Activated CD8-positive, alpha-beta memory T cell treated with anti-CD3 and anti-CD28 coated beads, Interleukin-2, amount 50 U/mL, for 24 hours (primary cell): Measurements from ENCODE around the gene FAM78A.

Experiments used
- DNase-seq: peaks from one replicate; pipeline ENCODE4 v3.0.0-alpha.2; 2020; ENCODE audit errors: extremely low read depth

The FAM78A gene

GRCh38 chr9:131276094-131276888 is at the start of gene FAM78A:
Gene FAM78A (minus strand): TSS chr9:131276510. CDS start chr9:131276179, 331 bp downstream.
- DNase-seq = no peak

GRCh38 chr9:131324736-131325679 is 48.7 kb upstream of the FAM78A start:
- DNase-seq = no peak

- DNase-seq = no peak
These were observed 47.3 kb upstream of the FAM78A start for GRCh38 chr9:131323629-131324028.

GRCh38 chr9:131320031-131320685 is 43.8 kb upstream of the FAM78A start:
- no peak for DNase-seq

- no peak for DNase-seq
These were observed 43.2 kb upstream of the FAM78A start for GRCh38 chr9:131319486-131319885.

GRCh38 chr9:131318231-131319085 is 42.1 kb upstream of the FAM78A start:
- no peak for DNase-seq

GRCh38 chr9:131312822-131313770 is 36.8 kb upstream of the FAM78A start:
- no peak for DNase-seq

GRCh38 chr9:131312246-131312645 is 35.9 kb upstream of the FAM78A start:
- no peak for DNase-seq

GRCh38 chr9:131310833-131311554 is 34.7 kb upstream of the FAM78A start:
- peak; percentile 23 for DNase-seq

- DNase-seq = no peak
These were observed 33.4 kb upstream of the FAM78A start for GRCh38 chr9:131309530-131310276.

- DNase-seq = no peak
These were observed 32.7 kb upstream of the FAM78A start for GRCh38 chr9:131308906-131309529.

- no peak for DNase-seq
These were observed 32.1 kb upstream of the FAM78A start for GRCh38 chr9:131308452-131308851.

- no peak for DNase-seq
These were observed 31.7 kb upstream of the FAM78A start for GRCh38 chr9:131307974-131308373.

GRCh38 chr9:131306397-131307004 is 30.2 kb upstream of the FAM78A start:
- no peak for DNase-seq

GRCh38 chr9:131304676-131305355 is 28.5 kb upstream of the FAM78A start:
- no peak for DNase-seq

GRCh38 chr9:131303381-131304321 is 27.3 kb upstream of the FAM78A start:
- DNase-seq = no peak
